ENCODE results near the gene SLC19A1.
"Not testable (repeated sequence)": the region's sequence is repeated elsewhere in the genome, so short reads cannot be mapped to it uniquely, and the experiment has no call there.

The SLC19A1 gene

GRCh38 chr21:45508607-45509565 lies 33.4 kb downstream of the SLC19A1 start:
- TF ChIP-seq TAF1 (IDR thresholded peaks at IDR 0.05; ENCODE audit: borderline replicate concordance, low read depth, low read length) (no peak), POLR2A (IDR thresholded peaks at IDR 0.05; ENCODE audit: low read depth, low read length) (no peak)
- DNase-seq (ENCODE audit: insufficient read length) (no peak), FAIRE-seq (no peak)

DNA sequence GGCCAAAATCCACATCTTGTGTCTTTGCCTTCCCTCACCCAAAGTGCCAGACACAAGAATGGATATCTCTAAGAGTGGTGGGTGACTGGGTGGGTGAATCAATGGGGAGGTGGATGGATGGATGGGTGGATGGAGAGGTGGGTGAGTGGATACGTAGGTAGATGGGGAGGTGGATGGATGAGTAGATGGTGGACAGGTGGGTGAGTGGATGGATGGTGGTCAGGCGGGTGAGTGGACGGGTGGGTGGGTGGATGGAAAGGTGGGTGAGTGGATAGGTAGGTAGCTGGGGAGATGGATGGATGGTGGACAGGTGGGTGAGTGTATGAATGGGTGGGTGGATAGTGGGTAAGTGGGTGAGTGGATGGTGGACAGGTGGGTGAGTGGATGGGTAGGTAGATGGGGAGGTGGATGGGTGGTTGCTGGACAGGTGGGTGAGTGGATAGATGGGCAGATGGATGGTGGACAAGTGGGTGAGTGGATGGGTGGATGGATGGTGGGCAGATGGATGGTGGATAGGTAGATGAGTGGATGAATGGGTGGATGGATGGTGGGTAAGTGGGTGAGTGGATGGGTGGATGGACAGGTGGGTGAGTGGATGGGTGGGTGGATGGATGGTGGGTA lies 34.2 kb downstream of the SLC19A1 start:
- DNase-seq (ENCODE audit: insufficient read length) (no peak), FAIRE-seq (no peak)
- no peak for TF ChIP-seq TAF1 (IDR thresholded peaks at IDR 0.05; ENCODE audit: borderline replicate concordance, low read depth, low read length)
- no peak for TF ChIP-seq POLR2AphosphoS5 (IDR thresholded peaks at IDR 0.05; ENCODE audit: low read depth, low read length)

DNA sequence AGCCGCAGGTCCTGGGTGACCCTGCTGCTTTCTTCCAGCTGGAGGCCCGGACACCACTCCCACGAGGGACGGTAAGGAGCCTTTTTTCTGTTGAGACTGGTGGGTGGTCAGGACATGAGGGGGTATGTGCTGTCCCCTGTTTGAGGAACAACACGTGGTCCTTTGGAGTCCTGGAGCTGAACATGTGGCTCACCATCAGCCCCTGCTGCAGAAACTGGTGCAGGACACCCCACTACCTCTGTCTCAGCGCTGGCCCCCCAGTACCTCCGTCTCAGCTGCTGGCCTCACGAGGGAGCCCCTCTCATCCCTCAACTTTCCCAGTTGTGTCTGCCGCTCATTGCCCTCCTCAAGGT lies 34.7 kb downstream of the SLC19A1 start:
- no peak for TF ChIP-seq POLR2AphosphoS5 (IDR thresholded peaks at IDR 0.05; ENCODE audit: low read depth, low read length)
- TF ChIP-seq TAF1 (IDR thresholded peaks at IDR 0.05; ENCODE audit: borderline replicate concordance, low read depth, low read length): no peak
- no peak for TF ChIP-seq POLR2A (IDR thresholded peaks at IDR 0.05; ENCODE audit: low read depth, low read length)
- FAIRE-seq (no peak), DNase-seq (ENCODE audit: insufficient read length) (no peak)

GRCh38 chr21:45506836-45507522 lies 35.3 kb downstream of the SLC19A1 start:
- no peak for TF ChIP-seq POLR2AphosphoS5 (IDR thresholded peaks at IDR 0.05; ENCODE audit: low read depth, low read length)
- TF ChIP-seq TAF1 (IDR thresholded peaks at IDR 0.05; ENCODE audit: borderline replicate concordance, low read depth, low read length): no peak
- TF ChIP-seq POLR2A (IDR thresholded peaks at IDR 0.05; ENCODE audit: low read depth, low read length): no peak
- DNase-seq (ENCODE audit: insufficient read length) (no peak), FAIRE-seq (no peak)

- FAIRE-seq (no peak), DNase-seq (ENCODE audit: insufficient read length) (no peak)
- TF ChIP-seq TAF1 (IDR thresholded peaks at IDR 0.05; ENCODE audit: borderline replicate concordance, low read depth, low read length) (no peak), POLR2A (IDR thresholded peaks at IDR 0.05; ENCODE audit: low read depth, low read length) (no peak), POLR2AphosphoS5 (IDR thresholded peaks at IDR 0.05; ENCODE audit: low read depth, low read length) (no peak)
Observed at GRCh38 chr21:45506241-45506817, 35.9 kb downstream of the SLC19A1 start.

- FAIRE-seq: no peak
- TF ChIP-seq POLR2AphosphoS5 (IDR thresholded peaks at IDR 0.05; ENCODE audit: low read depth, low read length) (no peak), POLR2A (IDR thresholded peaks at IDR 0.05; ENCODE audit: low read depth, low read length) (no peak), TAF1 (IDR thresholded peaks at IDR 0.05; ENCODE audit: borderline replicate concordance, low read depth, low read length) (no peak)
- DNase-seq (ENCODE audit: insufficient read length): no peak
Observed at GRCh38 chr21:45505416-45506021, 36.7 kb downstream of the SLC19A1 start.

GRCh38 chr21:45504516-45505415 lies 37.5 kb downstream of the SLC19A1 start:
- TF ChIP-seq POLR2AphosphoS5 (IDR thresholded peaks at IDR 0.05; ENCODE audit: low read depth, low read length): no peak
- TF ChIP-seq TAF1 (IDR thresholded peaks at IDR 0.05; ENCODE audit: borderline replicate concordance, low read depth, low read length): no peak
- TF ChIP-seq POLR2A (IDR thresholded peaks at IDR 0.05; ENCODE audit: low read depth, low read length): no peak
- DNase-seq (ENCODE audit: insufficient read length) (no peak), FAIRE-seq (no peak)

GRCh38 chr21:45504021-45504515 lies 38.2 kb downstream of the SLC19A1 start:
- no peak for TF ChIP-seq POLR2A (IDR thresholded peaks at IDR 0.05; ENCODE audit: low read depth, low read length)
- TF ChIP-seq TAF1 (IDR thresholded peaks at IDR 0.05; ENCODE audit: borderline replicate concordance, low read depth, low read length): no peak
- TF ChIP-seq POLR2AphosphoS5 (IDR thresholded peaks at IDR 0.05; ENCODE audit: low read depth, low read length): no peak
- DNase-seq (ENCODE audit: insufficient read length) (no peak), FAIRE-seq (no peak)

DNA sequence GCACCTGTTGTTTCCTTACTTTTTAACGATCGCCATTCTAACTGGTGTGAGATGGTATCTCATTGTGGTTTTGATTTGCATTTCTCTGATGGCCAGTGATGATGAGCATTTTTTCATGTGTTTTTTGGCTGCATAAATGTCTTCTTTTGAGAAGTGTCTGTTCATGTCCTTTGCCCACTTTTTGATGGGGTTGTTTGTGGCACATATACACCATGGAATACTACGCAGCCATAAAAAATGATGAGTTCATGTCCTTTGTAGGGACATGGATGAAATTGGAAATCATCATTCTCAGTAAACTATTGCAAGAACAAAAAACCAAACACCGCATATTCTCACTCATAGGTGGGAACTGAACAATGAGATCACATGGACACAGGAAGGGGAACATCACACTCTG lies 39.0 kb downstream of the SLC19A1 start:
- not testable (repeated sequence) for DNase-seq (ENCODE audit: insufficient read length); FAIRE-seq

GRCh38 chr21:45502600-45502999 lies 39.6 kb downstream of the SLC19A1 start:
- TF ChIP-seq POLR2AphosphoS5 (IDR thresholded peaks at IDR 0.05; ENCODE audit: low read depth, low read length) (no peak), TAF1 (IDR thresholded peaks at IDR 0.05; ENCODE audit: borderline replicate concordance, low read depth, low read length) (no peak), POLR2A (IDR thresholded peaks at IDR 0.05; ENCODE audit: low read depth, low read length) (no peak)
- FAIRE-seq (no peak), DNase-seq (ENCODE audit: insufficient read length) (no peak)
